ENCODE results near the gene AWAT2.

- TF ChIP-seq EZH2 (IDR thresholded peaks at IDR 0.05; ENCODE audit: insufficient read depth, poor library complexity, severe bottlenecking) (no peak), EZH2phosphoT487 (IDR thresholded peaks at IDR 0.05; ENCODE audit: insufficient read depth, low read depth) (no peak)
Observed at GRCh38 chrX:70012756-70013155, 37.0 kb downstream of the AWAT2 start.
